Activated T-helper 1 cell treated with anti-CD3 and anti-CD28 coated beads, Interleukin-2, amount 50 U/mL, for 16 hours (primary cell): ENCODE results near the gene LMF1.
"Not testable (repeated sequence)": the region's sequence is repeated elsewhere in the genome, so short reads cannot be mapped to it uniquely, and the experiment has no call there.

ENCODE experiments used
- DNase-seq, 2 donors: peaks; one replicate each; pipeline ENCODE4 v3.0.0-alpha.2; 2020; ENCODE audit warnings: low read depth in 1 of 2, low spot score in 1 of 2

LMF1 gene

GRCh38 chr16:883340-883739 lies 87.4 kb downstream of the LMF1 start:
- no peak for DNase-seq

DNA sequence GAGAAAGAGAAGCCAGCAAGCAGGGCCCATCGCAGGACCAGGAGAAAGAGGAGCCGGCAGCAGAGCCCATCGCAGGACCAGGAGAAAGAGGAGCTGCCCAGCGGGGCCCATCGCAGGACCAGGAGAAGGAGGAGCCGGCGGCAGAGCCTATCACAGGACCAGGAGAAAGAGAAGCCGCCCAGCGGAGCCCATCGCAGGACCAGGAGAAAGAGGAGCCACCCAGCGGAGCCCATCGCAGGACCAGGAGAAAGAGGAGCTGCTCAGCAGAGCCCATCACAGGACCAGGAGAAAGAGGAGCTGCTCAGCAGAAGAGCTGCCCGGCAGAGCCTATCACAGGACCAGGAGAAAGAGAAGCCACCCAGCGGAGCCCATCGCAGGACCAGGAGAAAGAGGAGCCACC lies 88.1 kb downstream of the LMF1 start:
- not testable (repeated sequence) for DNase-seq

DNA sequence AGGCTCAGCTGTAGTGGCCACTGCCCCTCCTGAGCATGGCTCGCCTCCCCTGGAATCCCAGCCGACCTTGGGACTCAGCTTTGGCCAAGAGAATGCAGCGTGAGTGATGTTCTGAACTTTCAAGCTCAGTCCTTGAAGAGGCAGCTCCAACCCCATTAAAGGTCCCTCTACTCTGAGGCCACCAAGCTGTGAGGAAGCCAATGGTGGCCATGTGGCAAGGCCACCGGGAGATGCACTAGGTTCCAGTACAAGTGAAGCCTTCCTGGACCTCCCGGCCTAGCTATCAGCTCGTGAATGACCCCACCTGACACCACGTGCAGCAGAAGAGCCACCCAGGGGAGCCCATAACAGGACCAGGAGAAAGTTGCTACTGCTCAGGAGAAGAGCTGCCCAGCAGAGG lies 88.5 kb downstream of the LMF1 start:
- DNase-seq: no peak

DNA sequence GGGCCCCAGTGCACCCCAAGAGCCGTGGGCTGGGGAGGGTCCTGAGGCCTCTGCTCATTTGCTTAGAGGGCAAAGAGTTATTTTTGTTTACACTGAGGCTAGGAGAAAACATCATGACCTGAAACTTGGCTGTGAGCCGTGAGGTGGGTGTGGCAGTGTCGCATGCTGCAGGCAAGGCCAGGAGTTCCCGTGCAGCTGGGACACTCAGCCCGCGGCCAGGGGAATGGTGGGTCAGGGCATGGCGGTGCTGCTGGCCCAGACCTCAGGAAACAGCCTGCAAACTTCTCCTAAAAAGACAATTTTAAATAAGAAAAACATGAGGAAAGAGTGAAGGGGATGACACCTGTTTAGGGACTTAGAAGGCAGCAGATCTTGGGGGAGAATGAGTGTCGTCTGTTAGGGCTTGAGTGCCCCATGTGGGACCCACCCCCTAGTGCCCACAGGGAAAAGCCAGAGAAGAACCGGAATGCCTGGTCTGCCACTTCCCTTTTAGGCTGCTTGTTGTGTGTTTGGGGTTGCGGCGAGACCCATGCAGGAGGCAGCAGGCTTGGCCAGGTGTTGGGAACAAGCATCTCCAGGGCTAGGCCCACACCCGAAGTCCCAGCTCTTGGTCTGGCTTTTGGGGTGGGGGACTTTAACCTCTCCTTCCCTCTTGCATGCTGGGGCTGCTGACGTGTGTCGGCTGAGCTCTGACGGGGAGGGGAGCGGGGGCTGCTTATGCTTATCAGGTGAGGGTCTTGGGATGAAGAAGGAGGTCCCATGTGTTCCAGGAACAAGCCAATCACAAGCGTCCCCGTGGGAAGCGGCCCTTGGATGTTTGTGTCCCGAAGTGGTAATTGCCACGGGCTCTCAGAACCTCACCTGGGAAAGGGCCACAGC lies 89.3 kb downstream of the LMF1 start:
- DNase-seq: peak in 1 of 2 donors; percentile 2

DNA sequence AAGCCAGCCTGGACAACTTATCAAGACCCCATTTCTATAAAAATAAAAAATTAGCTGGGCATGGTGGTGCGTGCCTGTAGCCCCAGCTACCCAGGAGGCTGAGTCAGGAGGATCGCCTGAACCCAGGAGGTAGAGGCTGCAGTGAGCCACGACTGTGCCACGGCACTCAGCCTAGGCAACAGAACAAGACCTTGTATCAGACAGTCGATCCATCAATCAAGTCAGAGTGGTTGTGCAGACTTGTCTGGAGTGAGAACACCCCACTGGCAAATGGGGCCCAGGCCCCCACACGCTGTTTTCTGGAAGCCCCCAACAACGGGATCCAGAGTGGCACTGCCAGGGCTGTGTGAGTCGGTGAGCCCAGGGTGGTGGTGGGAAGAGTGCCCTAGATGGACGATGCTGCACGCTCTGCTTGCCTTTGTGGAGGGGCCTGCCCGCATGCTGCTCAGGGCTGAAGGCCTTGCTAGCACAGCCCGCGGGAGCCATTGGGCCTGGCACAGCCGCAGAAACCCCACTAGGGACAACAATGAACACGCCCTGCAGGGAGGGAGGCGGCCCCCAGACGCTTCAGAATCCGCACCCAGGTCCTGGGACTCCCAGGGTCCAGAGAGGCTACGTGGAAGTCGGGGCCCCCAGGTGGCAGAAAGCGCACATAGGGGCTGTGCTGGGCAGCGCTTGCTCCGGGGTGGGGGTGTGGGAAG lies 90.2 kb downstream of the LMF1 start:
- DNase-seq: peak in 1 of 2 donors; percentile 1

DNA sequence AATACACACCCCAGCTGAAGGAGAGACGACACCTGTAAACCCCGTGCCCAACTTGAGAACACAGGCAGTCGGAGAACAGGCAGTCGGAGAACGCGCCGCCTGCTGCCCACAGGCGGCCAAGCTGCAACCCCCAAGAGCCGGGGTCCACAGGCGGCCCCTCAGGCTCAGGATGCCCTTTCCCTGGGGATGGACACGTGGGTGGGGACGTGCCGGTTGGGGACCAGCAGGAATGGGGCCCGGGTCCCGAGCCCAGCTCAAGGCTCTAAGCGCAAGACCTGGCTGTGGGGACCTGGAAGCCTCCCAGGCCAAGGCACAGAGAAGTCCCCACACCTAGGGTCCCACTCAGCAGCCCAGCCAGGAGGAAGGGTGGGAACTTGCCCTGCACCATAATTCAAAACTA lies 90.8 kb downstream of the LMF1 start:
- DNase-seq: no peak

GRCh38 chr16:879461-879861 lies 91.3 kb downstream of the LMF1 start:
- no peak for DNase-seq

GRCh38 chr16:878886-879285 lies 91.9 kb downstream of the LMF1 start:
- DNase-seq: no peak

DNA sequence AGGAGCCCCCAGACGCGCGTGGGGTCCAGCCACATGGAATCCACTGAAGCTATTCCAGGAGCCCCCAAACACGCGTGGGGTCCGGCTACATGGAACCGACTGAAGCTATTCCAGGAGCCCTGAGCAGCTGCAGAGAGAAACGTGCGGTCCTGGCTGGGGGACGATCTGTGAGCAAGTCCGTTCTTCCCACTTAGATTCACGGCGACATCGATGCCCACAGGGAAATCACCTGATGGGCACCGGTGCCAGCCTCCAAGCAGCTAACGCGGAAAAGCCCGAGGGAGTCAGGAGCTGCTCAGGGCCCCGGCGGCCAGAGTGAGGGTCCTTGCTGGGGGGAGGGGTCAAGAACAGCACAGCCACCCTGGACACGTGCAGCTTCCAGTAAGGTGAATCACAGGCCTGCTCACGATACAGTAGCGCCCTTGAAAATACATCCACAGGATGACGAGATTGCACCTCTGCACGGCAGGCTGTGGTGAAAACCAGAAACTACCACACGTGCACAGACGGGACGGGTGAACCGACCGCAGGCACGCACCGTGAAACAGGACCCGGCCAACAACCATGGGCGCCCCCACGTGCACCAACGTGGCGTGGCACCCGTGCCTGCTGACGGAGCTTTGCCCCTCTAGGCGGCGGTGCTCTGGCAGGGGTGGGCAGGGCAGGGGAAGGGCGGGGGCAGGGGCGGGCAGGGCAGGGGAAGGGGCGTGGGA lies 92.6 kb downstream of the LMF1 start:
- DNase-seq: no peak

- DNase-seq: no peak
Measured at GRCh38 chr16:877242-878071, 93.3 kb downstream of the LMF1 start.

DNA sequence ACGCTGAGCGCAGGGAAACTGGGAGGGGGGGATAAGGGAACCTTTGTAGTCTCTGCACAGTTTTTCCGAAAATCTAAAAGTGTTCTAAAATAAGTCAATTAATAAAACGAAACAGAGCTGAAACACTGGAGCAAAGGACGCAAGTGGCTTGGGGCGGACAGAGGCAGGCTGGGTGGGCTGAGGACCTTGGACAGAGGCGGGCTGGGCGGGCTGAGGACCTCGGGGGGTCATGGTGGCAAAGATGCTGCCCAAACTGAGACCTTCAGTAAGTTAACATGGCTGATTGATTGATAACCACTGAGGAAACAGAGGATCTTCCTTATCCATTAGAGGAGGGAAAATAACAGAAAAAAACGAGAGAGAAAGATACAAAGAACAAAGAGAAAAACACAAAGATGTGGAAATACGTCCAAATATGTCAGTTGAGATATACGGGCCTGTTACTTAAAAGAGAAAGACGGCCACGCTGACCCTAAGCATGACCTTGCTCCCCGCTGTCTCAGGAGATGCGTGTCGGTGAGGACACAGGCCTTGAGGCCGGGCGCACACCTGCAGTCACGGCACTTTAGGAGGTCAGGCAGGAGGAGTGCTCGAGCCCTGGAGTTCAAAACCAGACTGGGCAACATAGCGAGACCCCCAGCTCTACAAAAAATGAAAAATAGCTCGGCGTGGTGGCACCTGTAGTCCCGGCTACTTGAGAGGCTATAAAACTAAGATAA lies 94.1 kb downstream of the LMF1 start:
- DNase-seq: no peak

DNA sequence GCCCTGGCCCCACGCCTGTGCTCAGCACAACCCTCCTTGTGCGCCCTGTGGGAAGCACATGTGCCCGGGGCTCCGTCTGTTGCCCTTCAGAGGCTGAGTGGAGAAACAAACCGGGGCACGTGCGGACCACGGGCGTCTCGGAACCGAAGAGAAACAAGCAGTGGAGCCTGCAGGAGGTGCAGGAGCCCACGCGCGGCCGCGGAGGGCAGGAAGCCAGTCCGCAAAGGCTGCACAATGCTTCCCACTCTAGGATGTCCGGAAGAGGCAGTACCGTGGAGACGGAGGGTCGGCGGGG lies 94.8 kb downstream of the LMF1 start:
- no peak for DNase-seq

GRCh38 chr16:875182-876040 lies 95.4 kb downstream of the LMF1 start:
- no peak for DNase-seq

DNA sequence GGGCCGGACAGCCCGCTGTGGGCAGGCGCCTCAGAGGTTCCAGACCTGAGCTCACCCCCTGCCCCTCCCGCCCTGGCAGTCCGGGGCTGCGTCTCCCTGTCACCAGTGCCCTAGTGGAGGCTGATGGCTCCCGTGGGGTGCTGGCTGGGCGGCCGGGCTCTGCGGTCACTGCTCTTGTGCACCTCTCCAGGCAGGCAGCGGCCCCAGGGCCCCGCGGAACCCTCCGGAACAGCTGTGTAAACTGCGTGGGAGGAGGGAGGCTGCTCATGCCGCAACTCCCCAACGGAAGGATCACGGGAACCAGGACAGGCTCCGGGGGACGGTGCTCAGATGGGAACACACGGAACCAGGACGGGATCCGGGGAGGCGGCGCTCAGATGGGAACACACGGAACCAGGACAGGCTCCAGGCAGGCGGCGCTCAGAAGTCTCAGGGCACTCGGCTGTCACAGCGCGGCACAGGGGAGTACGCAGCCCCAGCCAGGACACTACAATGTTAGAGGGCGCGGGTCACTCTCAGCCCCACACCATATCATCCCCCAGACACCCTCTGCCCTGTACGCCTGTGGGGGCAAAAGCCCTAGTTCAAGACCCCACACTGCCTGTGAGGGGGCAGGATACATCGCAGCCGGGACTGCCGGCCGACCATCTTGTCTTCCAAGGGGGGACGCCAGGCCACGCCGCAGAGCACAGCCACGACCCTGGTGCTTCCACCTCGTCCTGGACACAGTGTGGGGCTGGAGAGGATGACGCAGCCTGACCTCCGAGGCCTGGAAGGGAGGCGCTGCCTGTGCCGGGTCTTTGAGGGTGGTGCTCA lies 96.2 kb downstream of the LMF1 start:
- no peak for DNase-seq

- DNase-seq: no peak
Measured at GRCh38 chr16:873889-874288, 96.9 kb downstream of the LMF1 start.

DNA sequence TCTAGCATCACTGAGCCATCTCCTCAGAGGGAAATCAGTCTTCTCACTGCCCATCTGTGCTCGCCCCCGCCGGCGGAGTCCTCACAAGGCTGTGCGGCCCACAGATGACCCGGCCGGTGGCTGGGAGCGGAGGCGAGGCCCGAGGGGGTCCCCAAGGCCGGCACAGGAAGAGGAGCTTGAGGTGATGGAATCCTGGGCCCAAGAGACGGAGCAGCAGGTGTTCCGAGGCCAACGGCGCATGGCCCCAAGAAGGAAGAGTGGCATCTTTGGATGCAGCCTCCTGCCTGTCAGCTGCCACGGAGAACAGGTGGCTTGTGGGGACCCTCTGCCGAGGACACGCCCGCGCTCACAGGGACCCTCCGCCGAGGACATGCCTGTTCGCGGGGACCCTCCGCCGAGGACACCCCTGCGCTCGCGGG lies 97.5 kb downstream of the LMF1 start:
- no peak for DNase-seq

DNA sequence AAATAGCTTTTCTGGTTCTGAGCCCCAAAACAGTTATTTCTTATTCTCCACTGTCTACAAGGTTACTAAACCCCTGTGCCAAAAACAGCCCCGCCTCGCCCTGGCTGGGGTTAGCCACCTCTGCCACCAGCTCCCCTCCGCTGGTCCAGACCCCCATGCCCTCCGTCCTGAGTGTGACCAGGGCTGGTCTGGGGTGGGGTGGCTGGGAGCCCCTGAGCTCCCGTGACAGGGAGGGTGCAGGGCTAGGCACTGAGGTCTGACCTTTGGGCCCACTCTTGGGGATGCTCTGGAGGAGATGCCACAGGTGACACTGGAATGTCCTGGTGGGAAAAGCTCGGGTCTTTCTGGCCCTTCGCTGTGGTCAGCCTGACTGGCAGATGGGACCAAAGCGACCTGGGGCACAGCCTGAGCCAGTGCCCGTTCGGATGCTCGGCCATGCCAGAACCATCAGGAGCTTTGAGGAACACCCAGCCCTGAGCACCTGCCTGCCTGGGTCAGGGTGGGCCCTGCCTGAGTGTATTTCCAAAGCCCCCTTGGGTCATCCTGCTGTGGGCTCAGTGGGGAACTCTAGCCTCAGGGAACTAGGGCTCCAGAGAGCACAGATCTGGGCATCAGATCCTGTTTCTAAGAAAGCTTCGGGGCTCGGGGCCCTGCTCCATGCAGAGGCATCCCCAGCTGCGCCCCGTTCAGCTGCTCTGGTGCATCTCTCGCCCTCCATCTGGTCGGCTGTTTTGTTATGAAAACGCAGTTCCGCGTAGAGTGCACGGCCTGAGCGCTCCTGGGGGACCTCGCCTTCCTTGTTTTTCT lies 98.1 kb downstream of the LMF1 start:
- DNase-seq: no peak
